Fibroblast of skin of right biceps (primary cell): ENCODE results near the gene TRERF1.

Source experiments
- DNase-seq: peaks from one replicate; pipeline ENCODE4 v3.0.0-alpha.2; 2013

Gene TRERF1

GRCh38 chr6:42390228-42390934, 61.3 kb downstream of the TRERF1 start:
- DNase-seq, result no peak

- DNase-seq, result no peak
Observed at GRCh38 chr6:42389736-42390135, 62.0 kb downstream of the TRERF1 start.

GRCh38 chr6:42388046-42388445, 63.7 kb downstream of the TRERF1 start:
- DNase-seq, result no peak

- no peak for DNase-seq
Observed at GRCh38 chr6:42387336-42387735, 64.4 kb downstream of the TRERF1 start.

- no peak for DNase-seq
Observed at GRCh38 chr6:42385339-42385738, 66.4 kb downstream of the TRERF1 start.

GRCh38 chr6:42383421-42384205, 68.1 kb downstream of the TRERF1 start:
- no peak for DNase-seq

GRCh38 chr6:42381850-42382249, 69.9 kb downstream of the TRERF1 start:
- no peak for DNase-seq

GRCh38 chr6:42380228-42380979, 71.3 kb downstream of the TRERF1 start:
- no peak for DNase-seq

- no peak for DNase-seq
Observed at GRCh38 chr6:42378536-42378935, 73.2 kb downstream of the TRERF1 start.

GRCh38 chr6:42378125-42378524, 73.6 kb downstream of the TRERF1 start:
- DNase-seq, result no peak

- no peak for DNase-seq
Observed at GRCh38 chr6:42375007-42375635, 76.6 kb downstream of the TRERF1 start.

- DNase-seq, result no peak
Observed at GRCh38 chr6:42374018-42374669, 77.6 kb downstream of the TRERF1 start.

- no peak for DNase-seq
Observed at GRCh38 chr6:42372699-42373098, 79.0 kb downstream of the TRERF1 start.

- DNase-seq, result no peak
Observed at GRCh38 chr6:42370323-42370985, 81.3 kb downstream of the TRERF1 start.

GRCh38 chr6:42369568-42369967, 82.2 kb downstream of the TRERF1 start:
- no peak for DNase-seq

- DNase-seq, result no peak
Observed at GRCh38 chr6:42368181-42368580, 83.5 kb downstream of the TRERF1 start.

- peak; percentile 19 for DNase-seq
Observed at GRCh38 chr6:42367353-42368011, 84.2 kb downstream of the TRERF1 start.

- no peak for DNase-seq
Observed at GRCh38 chr6:42366999-42367352, 84.8 kb downstream of the TRERF1 start.

GRCh38 chr6:42366011-42366705, 85.6 kb downstream of the TRERF1 start:
- no peak for DNase-seq

GRCh38 chr6:42365021-42365420, 86.7 kb downstream of the TRERF1 start:
- DNase-seq, result no peak
